Esophagus muscularis mucosa (tissue), 4 donors: ENCODE measurements around the gene COL5A2. TPM values are rescaled to one million over a fixed set of nuclear protein-coding genes. Genes with fewer than 3 reads are reported as not detected.

Source experiments
- DNase-seq: peaks from one replicate; pipeline ENCODE4 v3.0.0-alpha.2; 2017; ENCODE audit errors: extremely low spot score
- H3K27ac ChIP-seq, 4 donors: fragments of 200-600 bp; sonication (generic); replicated peaks in 1 of 4; 1 replicate in 3 of 4; 2 replicates in 1 of 4; pipeline ENCODE4 v1.5.1; 2016 to 2019; ENCODE audit warnings: mild to moderate bottlenecking in 1 of 4
- H3K27me3 ChIP-seq, 4 donors: fragments of 200-600 bp; sonication (generic); one replicate each; pipeline versions ENCODE4 v1.5.1 to v1.6.0; 2016 to 2019
- H3K36me3 ChIP-seq, 4 donors: fragments of 200-600 bp; sonication (generic); one replicate each; pipeline ENCODE4 v1.5.1; 2016 to 2019
- H3K4me1 ChIP-seq, 4 donors: fragments of 200-600 bp; sonication (generic); one replicate each; pipeline ENCODE4 v1.5.1; 2016 to 2019
- H3K4me3 ChIP-seq, 4 donors: fragments of 200-600 bp; sonication (generic); 1 replicate in 2 of 4; 2 replicates in 2 of 4; pipeline ENCODE4 v1.5.1; 2016 to 2019; ENCODE audit warnings: mild to moderate bottlenecking in 4 of 4, moderate library complexity in 1 of 4
- H3K9me3 ChIP-seq, 4 donors: fragments of 200-600 bp; sonication (generic); 1 replicate in 3 of 4; 2 replicates in 1 of 4; pipeline ENCODE4 v1.5.1; 2016 to 2019
- CTCF ChIP-seq, 3 experiments: fragments of 200-600 bp in 2 of 3; fragments of 450-650 bp in 1 of 3; sonication (generic) in 2 of 3; IDR thresholded peaks; one replicate each; pipeline ENCODE4 v1.5.1; 2017 to 2019; ENCODE audit warnings: antibody characterized with exemption in 3 of 3, mild to moderate bottlenecking in 2 of 3, moderate library complexity in 1 of 3
- EP300 ChIP-seq: sonication (generic); formaldehyde crosslinking; IDR thresholded peaks from one replicate; pipeline ENCODE4 v1.6.1; 2017; ENCODE audit warnings: antibody characterized with exemption
- POLR2A ChIP-seq: fragments of 450-650 bp; IDR thresholded peaks from one replicate; pipeline ENCODE4 v1.6.1; 2017; ENCODE audit warnings: antibody characterized with exemption, moderate library complexity, mild to moderate bottlenecking, low read depth
- POLR2AphosphoS5 ChIP-seq, 2 donors: sonication (generic); formaldehyde crosslinking; IDR thresholded peaks; one replicate each; pipeline ENCODE4 v1.6.1; 2017; ENCODE audit warnings: antibody characterized with exemption in 2 of 2
- WGBS: methylation state at CpG from one replicate; pipeline ENCODE4 v1.1.5; 2018; 5-methylcytosine and 5-hydroxymethylcytosine counted together
- intact Hi-C: fragments of 100-400 bp; cut with DNase I; formaldehyde crosslinking; loops from one replicate; pipeline ENCODE4 v1.15.1; 2023
- total RNA-seq, 4 donors: library from RNA; depleted of rRNA; stranded (reverse); fragments of >200 nt; gene quantifications; one replicate each; pipeline versions ENCODE4 v1.1.0 to v1.2.1, GENCODE V29; 2016

The COL5A2 gene
- total RNA-seq = 10 to 100 TPM; 49.9 to 68.5 (median 59.0) TPM

GRCh38 chr2:189179570-189179950, at the start of gene COL5A2:
Gene COL5A2 (minus strand): TSS chr2:189179761. CDS start chr2:189179604, 157 bp downstream.
- H3K27me3 ChIP-seq = no peaks in the 10 kb centered on the region
- H3K9me3 ChIP-seq = peaks cover 0 to 4% (median 0%) of the 10 kb centered on the region in 4 donors
- DNase-seq = no peak
- WGBS = 9% methylated on average over 6 of the region's 6 CpGs
- TF ChIP-seq POLR2A (no peak), CTCF (IDR thresholded peaks at IDR 0.05) (no peak), POLR2AphosphoS5 (IDR thresholded peaks at IDR 0.05) (peak; percentile 57 to 76), EP300 (no peak)
- peak within 1 kb of the TSS; percentile 75 to 82 (median 79) for H3K27ac ChIP-seq
- peaks cover 0 to 28% (median 20%) of the 10 kb centered on the region in 4 donors for H3K4me1 ChIP-seq
- intact Hi-C loops = loop anchor here (2.0 to 5.0 kb wide), 2 partner anchors 31 to 72 kb away; no protein-coding TSS in a partner anchor
- peak within 1 kb of the TSS; percentile 54 to 70 (median 66) for H3K4me3 ChIP-seq
- H3K36me3 ChIP-seq = no peaks in the 10 kb centered on the region

GRCh38 chr2:189226017-189226416, 46.5 kb upstream of the COL5A2 start:
- no peak overlapping the region for H3K4me3 ChIP-seq
- TF ChIP-seq POLR2A (no peak), EP300 (no peak), CTCF (IDR thresholded peaks at IDR 0.05) (no peak), POLR2AphosphoS5 (IDR thresholded peaks at IDR 0.05) (no peak)
- 92% methylated on average over 1 of the region's 1 CpG for WGBS
- no peaks in the 10 kb centered on the region for H3K27me3 ChIP-seq
- intact Hi-C loops = no loop called here
- no peaks in the 10 kb centered on the region for H3K9me3 ChIP-seq
- no peak overlapping the region for H3K27ac ChIP-seq
- peaks cover 0 to 14% (median 5%) of the 10 kb centered on the region in 4 donors for H3K4me1 ChIP-seq
- H3K36me3 ChIP-seq = no peaks in the 10 kb centered on the region
- no peak for DNase-seq

- TF ChIP-seq POLR2AphosphoS5 (IDR thresholded peaks at IDR 0.05) (no peak), POLR2A (no peak), CTCF (IDR thresholded peaks at IDR 0.05) (no peak), EP300 (no peak)
- H3K9me3 ChIP-seq = no peaks in the 10 kb centered on the region
- H3K36me3 ChIP-seq = no peaks in the 10 kb centered on the region
- WGBS = 95% methylated on average over 2 of the region's 2 CpGs
- DNase-seq = no peak
- H3K4me3 ChIP-seq = no peak overlapping the region
- no peaks in the 10 kb centered on the region for H3K27me3 ChIP-seq
- peaks cover 0 to 14% (median 5%) of the 10 kb centered on the region in 4 donors for H3K4me1 ChIP-seq
- intact Hi-C loops = no loop called here
- H3K27ac ChIP-seq = no peak overlapping the region
Measured at GRCh38 chr2:189225032-189225431, 45.5 kb upstream of the COL5A2 start.

GRCh38 chr2:189222468-189223105, 43.0 kb upstream of the COL5A2 start:
- H3K27ac ChIP-seq = no peak overlapping the region
- 53% methylated on average over 4 of the region's 4 CpGs for WGBS

More at GRCh38 chr2:189222468-189223105, 43.0 kb upstream of the COL5A2 start:
- H3K27me3 ChIP-seq = no peaks in the 10 kb centered on the region
- no peak overlapping the region for H3K4me3 ChIP-seq
- TF ChIP-seq POLR2AphosphoS5 (IDR thresholded peaks at IDR 0.05) (no peak), EP300 (no peak), CTCF (IDR thresholded peaks at IDR 0.05) (no peak), POLR2A (no peak)
- H3K36me3 ChIP-seq = no peaks in the 10 kb centered on the region
- H3K9me3 ChIP-seq = no peaks in the 10 kb centered on the region
- no peak for DNase-seq
- intact Hi-C loops = no loop called here
- H3K4me1 ChIP-seq = peaks cover 0 to 14% (median 5%) of the 10 kb centered on the region in 4 donors
